ENCODE measurements around the gene LOXL1.
"Not testable (repeated sequence)": the region's sequence is repeated elsewhere in the genome, so short reads cannot be mapped to it uniquely, and the experiment has no call there.

The LOXL1 gene

DNA sequence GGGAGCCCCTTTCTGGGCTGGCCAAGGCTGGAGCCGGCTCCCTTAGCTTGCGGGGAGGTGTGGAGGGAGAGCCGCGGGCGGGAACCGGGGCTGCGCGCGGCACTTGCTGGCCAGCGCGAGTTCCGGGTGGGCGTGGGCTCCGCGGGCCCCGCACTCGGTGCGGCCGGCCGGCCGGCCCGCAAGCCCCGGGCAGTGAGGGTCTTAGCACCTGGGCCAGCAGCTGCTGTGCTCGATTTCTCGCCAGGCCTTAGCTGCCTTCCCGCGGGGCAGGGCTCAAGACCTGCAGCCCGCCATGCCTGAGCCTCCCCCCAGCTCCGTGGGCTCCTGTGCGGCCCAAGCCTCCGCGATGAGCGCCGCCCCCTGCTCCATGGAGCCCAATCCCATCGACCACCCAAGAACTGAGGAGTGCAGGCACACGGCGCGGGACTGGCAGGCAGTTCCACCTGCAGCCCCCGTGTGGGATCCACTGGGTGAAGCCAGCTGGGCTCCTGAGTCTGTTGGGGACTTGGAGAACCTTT, 47.5 kb downstream of the LOXL1 start:
- not testable (repeated sequence) for DNase-seq (ENCODE audit: low read depth in 1 of 2, low spot score in 1 of 2)

- DNase-seq (ENCODE audit: low read depth in 1 of 2, low spot score in 1 of 2): not testable (repeated sequence)
These were observed 49.3 kb downstream of the LOXL1 start for GRCh38 chr15:73975440-73976125.

DNA sequence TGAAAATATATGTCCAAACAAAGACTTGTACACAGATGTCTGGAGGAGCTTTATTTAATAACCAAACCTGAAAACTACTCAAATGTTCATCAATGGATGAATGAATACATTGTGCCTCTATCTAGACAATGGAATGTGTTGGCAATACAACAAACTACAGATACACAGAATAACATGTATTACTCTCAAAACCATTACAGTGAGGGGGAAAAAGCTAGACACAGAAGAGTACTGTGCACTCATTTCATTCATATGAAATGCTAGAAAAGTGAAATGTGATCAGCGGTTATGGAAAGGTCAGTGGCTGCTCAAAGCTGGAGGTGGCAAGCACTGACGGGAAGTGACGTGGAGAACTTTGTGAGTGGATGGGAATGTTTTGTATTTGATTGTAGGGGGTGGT, 52.6 kb downstream of the LOXL1 start:
- DNase-seq (ENCODE audit: low read depth in 1 of 2, low spot score in 1 of 2): no peak

GRCh38 chr15:73979636-73980035, 53.4 kb downstream of the LOXL1 start:
- DNase-seq (ENCODE audit: low read depth in 1 of 2, low spot score in 1 of 2): no peak

DNA sequence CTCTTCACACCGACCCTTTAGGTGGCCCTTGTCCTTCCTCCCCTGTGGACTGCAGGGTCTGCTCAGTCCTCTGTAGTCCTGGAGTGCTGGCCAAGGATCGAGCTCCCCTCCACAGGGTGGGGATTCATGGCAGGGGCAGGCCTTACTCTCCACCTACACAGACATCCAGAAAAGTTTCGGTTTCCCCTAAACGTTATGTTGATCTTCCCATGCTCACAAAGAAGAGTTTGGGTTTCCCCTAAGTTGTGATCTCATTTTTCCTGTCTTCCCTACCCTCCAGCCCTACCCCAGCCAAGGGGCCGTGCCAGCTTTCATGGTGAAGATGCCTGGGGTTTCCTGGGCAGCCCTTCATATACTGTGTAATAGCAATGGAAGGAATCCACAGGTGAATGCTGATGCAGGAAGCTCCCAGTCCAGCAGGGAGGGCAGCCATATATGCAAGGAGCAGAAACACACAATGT, 55.5 kb downstream of the LOXL1 start:
- DNase-seq (ENCODE audit: low read depth in 1 of 2, low spot score in 1 of 2): no peak

- no peak for DNase-seq (ENCODE audit: low read depth in 1 of 2, low spot score in 1 of 2)
These were observed 56.1 kb downstream of the LOXL1 start for GRCh38 chr15:73982222-73982962.

DNA sequence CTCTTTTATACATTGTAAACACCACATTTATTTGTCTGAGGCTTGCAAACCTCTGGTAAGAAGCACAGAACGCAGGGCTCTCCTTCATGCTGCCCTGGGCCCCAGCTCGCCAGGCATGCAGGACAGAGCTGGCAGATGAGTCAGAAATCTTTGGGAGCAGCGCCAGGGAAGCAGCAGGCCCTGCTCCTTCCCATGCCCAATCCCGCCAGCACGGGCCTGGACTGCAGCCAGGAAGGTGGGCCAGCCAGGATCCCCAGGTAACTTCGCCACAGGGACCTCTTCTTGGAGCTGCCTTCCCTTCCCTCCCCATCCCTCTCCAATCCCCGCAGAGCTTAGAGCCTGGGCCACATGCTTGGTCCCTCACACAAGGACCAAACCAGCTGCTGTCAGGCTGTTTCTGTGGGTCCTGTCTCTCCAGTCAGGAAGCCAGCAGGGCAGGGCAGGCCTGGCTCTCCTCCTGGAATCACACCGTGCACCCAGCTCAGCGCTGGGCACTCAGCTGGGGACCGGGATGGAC, 57.0 kb downstream of the LOXL1 start:
- DNase-seq (ENCODE audit: low read depth in 1 of 2, low spot score in 1 of 2): no peak

DNA sequence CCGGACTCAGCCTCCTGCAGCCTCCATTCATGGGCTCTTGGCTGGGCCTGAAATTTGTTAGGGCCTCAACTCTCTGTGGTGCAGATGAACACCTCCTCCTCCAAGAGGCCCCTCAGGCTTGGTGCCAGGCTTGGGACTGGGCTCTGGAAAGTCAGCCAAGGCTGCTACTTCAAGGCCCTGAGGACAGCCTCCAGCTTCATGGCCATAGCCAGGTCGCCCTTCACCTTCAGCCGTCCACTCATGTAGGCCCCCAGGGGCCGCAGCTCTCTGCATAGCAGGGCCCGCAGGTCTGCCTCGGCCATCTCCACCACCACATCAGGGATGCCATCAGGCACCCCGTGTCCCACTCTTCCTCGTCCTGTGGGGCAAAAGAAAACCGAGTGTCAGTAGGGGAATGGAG, 57.5 kb downstream of the LOXL1 start:
- DNase-seq (ENCODE audit: low read depth in 1 of 2, low spot score in 1 of 2): no peak

GRCh38 chr15:73984208-73984979, 58.1 kb downstream of the LOXL1 start:
- DNase-seq (ENCODE audit: low read depth in 1 of 2, low spot score in 1 of 2): no peak

- DNase-seq (ENCODE audit: low read depth in 1 of 2, low spot score in 1 of 2): no peak
These were observed 59.0 kb downstream of the LOXL1 start for GRCh38 chr15:73985101-73985873.

- DNase-seq (ENCODE audit: low read depth in 1 of 2, low spot score in 1 of 2): no peak
These were observed 60.0 kb downstream of the LOXL1 start for GRCh38 chr15:73986055-73986775.

DNA sequence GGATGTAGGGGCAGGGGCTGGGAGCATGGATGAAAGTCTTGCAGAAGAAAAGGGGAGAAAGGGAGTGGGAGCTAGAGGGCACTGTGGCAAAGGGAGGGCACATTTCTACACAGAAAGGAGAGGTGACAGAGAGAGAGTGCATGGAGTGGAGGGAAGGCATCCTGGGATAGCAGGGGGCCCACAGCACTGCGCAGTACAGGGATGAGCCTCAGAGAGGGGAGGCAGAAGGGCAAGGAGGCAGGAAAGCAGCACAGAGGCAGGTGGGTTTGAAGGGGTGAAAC, 60.5 kb downstream of the LOXL1 start:
- DNase-seq (ENCODE audit: low read depth in 1 of 2, low spot score in 1 of 2): no peak

GRCh38 chr15:73987250-73987649, 61.0 kb downstream of the LOXL1 start:
- DNase-seq (ENCODE audit: low read depth in 1 of 2, low spot score in 1 of 2): no peak

DNA sequence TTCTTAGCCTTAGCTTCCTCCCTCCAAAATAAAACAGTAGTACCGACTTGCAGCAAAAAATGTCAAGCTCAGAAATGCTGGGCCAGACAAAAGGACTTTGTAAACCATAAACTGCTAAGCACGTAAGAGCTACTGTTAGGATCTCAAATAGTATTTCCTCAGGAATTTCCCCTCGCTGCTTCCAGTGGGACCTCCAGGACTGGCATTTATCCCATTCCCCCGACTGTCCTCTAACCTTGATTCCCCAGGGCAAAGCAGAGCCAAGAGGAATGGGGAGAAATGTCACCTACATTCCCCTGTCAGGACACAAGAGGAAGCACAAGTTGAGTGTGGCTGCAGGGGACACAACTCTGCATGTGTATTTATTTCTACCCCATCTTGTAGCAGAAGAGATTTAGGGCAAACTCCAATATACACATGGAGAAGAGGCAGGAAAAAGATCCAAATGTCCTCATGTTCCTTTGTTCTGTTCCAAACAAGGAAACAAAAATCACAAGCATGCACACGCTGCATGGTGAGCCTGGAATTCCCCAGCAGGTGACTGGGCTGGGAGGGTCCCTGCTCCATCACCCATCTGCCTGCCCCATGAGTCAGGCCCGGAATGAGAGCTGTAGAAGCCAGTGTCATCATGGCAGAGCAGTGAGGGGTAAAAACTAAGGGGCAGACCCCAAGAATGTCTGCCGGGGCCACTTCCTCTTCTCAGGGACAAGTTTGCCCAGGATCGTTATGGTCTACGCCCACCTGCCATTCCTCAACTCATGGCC, 61.6 kb downstream of the LOXL1 start:
- no peak for DNase-seq (ENCODE audit: low read depth in 1 of 2, low spot score in 1 of 2)

- DNase-seq (ENCODE audit: low read depth in 1 of 2, low spot score in 1 of 2): no peak
These were observed 62.2 kb downstream of the LOXL1 start for GRCh38 chr15:73988445-73988969.

DNA sequence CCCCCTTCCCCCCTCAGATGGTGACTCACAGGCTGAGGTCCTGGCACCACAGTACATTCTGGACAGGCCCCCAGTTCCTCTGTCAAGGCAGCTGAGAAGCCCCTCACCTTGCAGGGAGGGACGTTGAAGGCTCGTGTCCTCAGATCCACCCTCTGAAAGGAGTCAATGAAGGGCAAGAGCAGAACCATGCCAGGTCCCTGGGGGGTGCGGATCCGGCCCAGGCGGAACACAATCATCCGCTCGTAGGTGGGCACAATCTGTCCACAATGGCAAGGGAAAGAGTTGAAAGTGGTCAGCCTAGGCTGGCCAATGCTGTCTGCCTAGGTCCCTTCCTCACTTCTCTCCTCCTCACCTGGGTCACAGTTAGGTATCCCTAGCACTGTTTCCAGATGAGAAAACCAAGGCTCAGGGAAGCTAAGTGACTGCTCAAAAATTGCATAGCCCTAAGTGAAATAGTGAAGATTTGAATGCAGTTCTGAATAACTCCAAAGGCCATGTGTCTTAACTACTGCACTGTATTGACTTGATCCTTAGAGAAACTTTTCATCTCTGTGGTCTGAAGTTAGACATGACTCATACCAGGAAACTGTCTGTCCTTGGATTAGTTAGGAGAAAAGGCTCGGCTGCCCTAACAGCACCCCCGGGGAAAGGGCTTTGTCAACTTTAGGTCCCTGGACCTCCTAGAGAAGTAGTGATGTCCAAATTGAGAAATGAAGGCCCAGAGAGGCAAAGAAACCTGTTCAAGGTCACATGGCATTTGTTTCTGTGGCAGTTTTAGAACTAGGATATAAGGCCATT, 62.9 kb downstream of the LOXL1 start:
- no peak for DNase-seq (ENCODE audit: low read depth in 1 of 2, low spot score in 1 of 2)

DNA sequence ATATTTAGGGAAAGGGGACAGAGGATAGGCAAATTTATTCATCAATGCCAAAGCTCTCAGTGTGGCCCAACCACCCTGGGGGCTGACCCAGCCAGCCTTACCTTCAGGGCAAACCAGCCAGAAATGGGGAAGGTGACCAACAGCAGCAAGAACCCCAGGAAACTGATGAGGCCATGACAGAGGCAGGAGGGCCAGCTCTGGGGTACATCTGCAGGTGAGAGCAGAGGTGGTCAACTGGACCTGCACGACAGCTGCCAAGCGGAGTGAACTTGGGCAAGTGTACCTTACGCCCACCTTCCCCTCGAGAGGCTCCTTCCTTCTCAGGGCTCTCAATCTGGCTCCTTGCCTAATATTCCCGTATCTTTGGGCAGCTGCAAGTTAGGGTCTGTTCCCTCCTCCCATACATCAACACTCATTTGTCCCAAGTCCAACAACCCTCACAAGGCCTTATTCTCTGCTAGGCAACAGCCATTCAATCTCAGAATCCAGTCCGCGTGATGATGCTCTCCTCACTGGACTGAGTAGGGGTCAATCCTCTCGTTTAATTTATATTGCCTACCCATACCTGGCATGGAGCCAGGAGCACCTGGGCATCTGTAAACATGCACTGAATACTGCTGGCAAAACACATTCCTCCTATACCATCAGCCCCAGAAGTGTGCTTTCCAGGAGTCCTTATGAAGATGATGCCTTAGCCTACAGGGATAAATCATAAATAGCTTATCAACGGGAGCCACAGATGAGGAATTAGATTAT, 64.2 kb downstream of the LOXL1 start:
- DNase-seq (ENCODE audit: low read depth in 1 of 2, low spot score in 1 of 2): no peak

DNA sequence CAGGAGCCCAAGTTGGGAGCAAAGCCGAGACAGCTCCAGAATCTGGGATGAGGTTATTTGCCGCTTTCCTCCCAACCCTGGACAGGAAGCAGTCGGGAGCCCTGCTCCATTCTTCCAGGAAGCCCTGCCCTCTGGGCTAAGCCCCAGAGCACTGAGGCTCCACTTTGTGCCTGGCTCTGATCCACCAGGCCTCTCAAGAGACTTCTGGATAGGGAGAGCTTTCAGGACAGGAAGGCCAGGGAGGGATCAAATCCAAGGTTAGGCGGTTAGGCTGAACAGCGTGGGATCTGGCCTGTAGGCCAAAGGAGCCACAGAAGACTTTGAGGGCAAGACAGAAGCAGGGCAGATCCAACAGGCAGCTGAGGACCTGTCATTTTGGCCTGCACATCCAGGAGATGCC, 65.0 kb downstream of the LOXL1 start:
- no peak for DNase-seq (ENCODE audit: low read depth in 1 of 2, low spot score in 1 of 2)
